Measurements from ENCODE around the gene PJA1.

The PJA1 gene

GRCh38 chrX:69185886-69186285 lies 20.6 kb upstream of the PJA1 start:
- DNase-seq (ENCODE audit: low read depth), result no peak
- no peak for TF ChIP-seq CTCF (conservative IDR thresholded peaks at IDR 0.05; ENCODE audit: low read depth, low read length)
- H3K4me3 ChIP-seq (ENCODE audit: low read length), result no peak overlapping the region

DNA sequence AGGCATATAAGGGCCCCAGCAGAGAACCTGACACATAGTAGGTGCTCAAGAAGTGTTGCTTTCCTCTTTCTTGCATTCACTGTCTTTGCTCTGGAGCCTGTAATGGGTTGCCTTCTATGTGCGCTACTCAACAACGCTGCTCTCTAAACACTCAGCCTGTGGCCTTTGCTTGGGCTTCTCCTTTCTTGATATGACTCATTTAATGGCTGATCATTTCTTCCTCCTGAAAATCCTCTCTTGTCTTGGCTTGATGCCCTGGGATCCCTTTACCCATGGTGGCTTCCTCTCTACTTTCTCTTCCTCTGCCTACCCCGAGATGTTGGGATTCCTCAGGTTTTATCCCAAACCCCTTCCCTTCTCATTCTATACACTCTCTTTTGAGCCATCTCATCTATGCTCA lies 19.9 kb upstream of the PJA1 start:
- no peak for DNase-seq (ENCODE audit: low read depth)
- H3K4me3 ChIP-seq (ENCODE audit: low read length), result no peak overlapping the region
- no peak for TF ChIP-seq CTCF (conservative IDR thresholded peaks at IDR 0.05; ENCODE audit: low read depth, low read length)

DNA sequence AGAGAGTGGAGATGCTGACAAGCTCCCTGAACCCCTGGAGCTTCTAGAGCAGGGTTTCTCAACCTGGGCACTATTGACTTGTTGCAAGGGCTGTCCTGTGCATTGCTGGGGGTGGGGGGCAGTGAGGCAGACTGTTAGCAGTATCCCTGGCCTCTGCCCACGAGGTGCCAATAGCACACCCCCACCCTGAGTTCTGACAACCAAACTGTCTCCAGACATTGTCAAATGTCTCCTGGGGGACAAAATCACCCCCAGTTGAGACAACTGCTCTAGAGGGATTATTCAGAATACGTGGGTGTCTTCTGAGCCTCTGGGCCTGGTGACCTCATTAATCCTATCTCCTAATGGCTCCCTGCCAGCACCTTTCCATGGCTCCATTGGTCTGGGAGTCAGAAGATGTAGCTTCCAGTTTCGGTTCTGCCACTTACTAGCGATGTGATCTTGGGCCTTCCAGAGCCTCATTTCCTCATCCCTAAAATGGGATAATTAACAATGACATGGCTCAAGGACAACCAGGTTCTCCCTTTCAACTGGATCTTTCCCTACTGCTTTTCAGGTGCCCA lies 17.6 kb upstream of the PJA1 start:
- no peak overlapping the region for H3K4me3 ChIP-seq (ENCODE audit: low read length)
- TF ChIP-seq CTCF (conservative IDR thresholded peaks at IDR 0.05; ENCODE audit: low read depth, low read length), result no peak
- no peak for DNase-seq (ENCODE audit: low read depth)

GRCh38 chrX:69179380-69179911 lies 14.2 kb upstream of the PJA1 start:
- no peak for DNase-seq (ENCODE audit: low read depth)
- no peak overlapping the region for H3K4me3 ChIP-seq (ENCODE audit: low read length)
- TF ChIP-seq CTCF (conservative IDR thresholded peaks at IDR 0.05; ENCODE audit: low read depth, low read length), result no peak

DNA sequence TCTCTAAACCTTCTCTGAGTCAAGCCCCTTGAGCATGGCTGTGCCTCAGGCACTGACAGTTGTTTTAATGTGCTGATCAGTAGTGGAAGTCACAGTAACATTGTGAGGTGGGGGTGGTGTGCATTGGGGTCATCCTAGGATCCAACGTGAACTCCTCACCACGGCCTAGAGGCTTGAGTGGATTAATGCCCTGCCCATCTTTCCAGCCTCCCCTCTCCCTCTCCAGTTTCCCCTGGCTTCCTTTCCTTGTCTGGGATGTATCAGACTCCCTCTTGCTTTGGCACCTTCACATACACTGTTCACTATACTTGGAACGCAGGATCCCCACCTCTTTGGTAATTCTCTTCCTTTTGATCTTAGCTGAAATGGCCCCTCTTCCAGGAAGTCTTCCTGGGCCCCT lies 13.3 kb upstream of the PJA1 start:
- H3K4me3 ChIP-seq (ENCODE audit: low read length), result no peak overlapping the region
- no peak for TF ChIP-seq CTCF (conservative IDR thresholded peaks at IDR 0.05; ENCODE audit: low read depth, low read length)
- DNase-seq (ENCODE audit: low read depth), result no peak

GRCh38 chrX:69177511-69178162 lies 12.4 kb upstream of the PJA1 start:
- TF ChIP-seq CTCF (conservative IDR thresholded peaks at IDR 0.05; ENCODE audit: low read depth, low read length), result no peak
- no peak overlapping the region for H3K4me3 ChIP-seq (ENCODE audit: low read length)
- DNase-seq (ENCODE audit: low read depth), result no peak

DNA sequence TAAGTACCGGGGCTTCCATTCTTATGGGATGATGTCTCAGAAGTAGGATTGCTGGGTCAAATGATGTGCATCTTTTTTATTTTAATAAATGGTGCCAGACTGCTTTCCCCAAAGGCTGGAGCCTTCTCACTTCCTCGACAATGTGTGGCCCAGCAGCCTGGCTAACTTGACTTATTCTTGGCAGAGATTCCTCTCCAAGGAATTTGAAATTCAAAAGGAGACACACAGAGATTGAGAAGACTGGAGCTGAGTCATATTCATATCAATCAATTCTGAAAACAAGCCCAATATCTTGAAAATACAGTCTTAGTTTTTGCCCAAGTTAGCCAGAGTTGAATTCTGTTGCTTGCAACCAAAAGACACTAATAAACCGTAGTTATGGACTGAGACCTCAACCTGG lies 10.8 kb upstream of the PJA1 start:
- no peak for TF ChIP-seq CTCF (conservative IDR thresholded peaks at IDR 0.05; ENCODE audit: low read depth, low read length)
- no peak for DNase-seq (ENCODE audit: low read depth)
- H3K4me3 ChIP-seq (ENCODE audit: low read length), result no peak overlapping the region
